Gastroesophageal sphincter (tissue), 3 donors: ENCODE measurements around the gene RAB6B.

ENCODE experiments used
- EP300 ChIP-seq: sonication (generic); formaldehyde crosslinking; IDR thresholded peaks from one replicate; pipeline ENCODE4 v1.6.1; 2017; ENCODE audit warnings: antibody characterized with exemption, mild to moderate bottlenecking
- POLR2A ChIP-seq, 2 donors: fragments of 450-650 bp; IDR thresholded peaks; one replicate each; pipeline ENCODE4 v1.6.1; 2017; ENCODE audit warnings: antibody characterized with exemption in 2 of 2, mild to moderate bottlenecking in 2 of 2, moderate library complexity in 1 of 2
- POLR2AphosphoS5 ChIP-seq: sonication (generic); formaldehyde crosslinking; IDR thresholded peaks from one replicate; pipeline ENCODE4 v1.6.1; 2017; ENCODE audit warnings: antibody characterized with exemption
- TF ChIP-seq, protein P1 (sequence below), 4 experiments: fragments of 200-600 bp in 2 of 4; fragments of 450-650 bp in 2 of 4; sonication (generic) in 1 of 4; IDR thresholded peaks; one replicate each; pipeline ENCODE4 v1.5.1; 2017 to 2019; ENCODE audit warnings: antibody characterized with exemption in 4 of 4, mild to moderate bottlenecking in 2 of 4, moderate library complexity in 2 of 4

DNA sequence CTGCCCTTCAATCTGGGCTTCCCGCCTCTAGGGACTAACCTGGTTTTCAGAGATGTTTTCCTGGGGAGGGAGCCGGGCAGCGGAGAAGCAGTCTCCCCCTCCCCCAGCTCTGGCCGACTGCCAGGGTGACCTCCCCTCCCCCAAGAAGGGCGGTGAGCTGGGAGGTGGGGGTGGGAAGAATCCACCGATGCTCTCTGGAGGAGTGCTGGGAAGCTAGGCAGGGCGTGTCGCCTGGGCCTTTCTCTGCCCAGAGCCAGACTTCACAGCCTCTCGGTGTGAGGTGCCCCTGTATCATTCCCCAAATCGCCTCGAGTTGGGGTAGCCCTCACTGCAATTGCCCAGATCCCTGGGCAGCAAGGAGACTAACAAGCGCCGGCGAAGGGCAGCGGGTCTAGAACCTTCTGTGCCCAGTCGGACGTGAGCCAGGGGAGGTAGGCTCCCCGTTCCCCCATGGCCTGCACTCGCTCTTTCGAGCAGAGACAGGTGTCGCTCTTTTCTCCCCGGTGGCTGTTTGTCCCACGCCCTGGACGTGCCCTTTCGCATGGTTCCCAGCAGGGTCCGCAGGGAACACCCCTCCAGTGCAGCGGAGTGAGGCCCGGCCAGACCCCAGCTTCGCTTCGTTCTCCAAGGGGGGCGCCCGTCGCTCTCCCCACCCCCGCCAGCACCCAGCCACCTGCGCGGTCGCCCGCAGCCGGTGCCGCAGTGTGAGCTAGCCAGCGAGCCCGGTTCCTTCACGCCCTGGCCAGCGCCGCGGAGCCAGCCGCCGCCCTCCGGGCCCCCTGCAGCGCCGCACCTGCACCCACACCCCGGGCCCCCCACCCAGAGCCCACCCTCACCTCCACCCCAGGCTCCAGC, 1.1 kb downstream of the RAB6B start:
- TF ChIP-seq EP300 (no peak), POLR2A (IDR thresholded peaks at IDR 0.05) (no peak), POLR2AphosphoS5 (no peak)
- TF ChIP-seq, protein P1, sequence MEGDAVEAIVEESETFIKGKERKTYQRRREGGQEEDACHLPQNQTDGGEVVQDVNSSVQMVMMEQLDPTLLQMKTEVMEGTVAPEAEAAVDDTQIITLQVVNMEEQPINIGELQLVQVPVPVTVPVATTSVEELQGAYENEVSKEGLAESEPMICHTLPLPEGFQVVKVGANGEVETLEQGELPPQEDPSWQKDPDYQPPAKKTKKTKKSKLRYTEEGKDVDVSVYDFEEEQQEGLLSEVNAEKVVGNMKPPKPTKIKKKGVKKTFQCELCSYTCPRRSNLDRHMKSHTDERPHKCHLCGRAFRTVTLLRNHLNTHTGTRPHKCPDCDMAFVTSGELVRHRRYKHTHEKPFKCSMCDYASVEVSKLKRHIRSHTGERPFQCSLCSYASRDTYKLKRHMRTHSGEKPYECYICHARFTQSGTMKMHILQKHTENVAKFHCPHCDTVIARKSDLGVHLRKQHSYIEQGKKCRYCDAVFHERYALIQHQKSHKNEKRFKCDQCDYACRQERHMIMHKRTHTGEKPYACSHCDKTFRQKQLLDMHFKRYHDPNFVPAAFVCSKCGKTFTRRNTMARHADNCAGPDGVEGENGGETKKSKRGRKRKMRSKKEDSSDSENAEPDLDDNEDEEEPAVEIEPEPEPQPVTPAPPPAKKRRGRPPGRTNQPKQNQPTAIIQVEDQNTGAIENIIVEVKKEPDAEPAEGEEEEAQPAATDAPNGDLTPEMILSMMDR (IDR thresholded peaks at IDR 0.05) = no peak
